ENCODE measurements around the gene DEFB127. TPM values are rescaled to one million over a fixed set of nuclear protein-coding genes. Genes with fewer than 3 reads are reported as not detected.
"Not testable (repeated sequence)": the region's sequence is repeated elsewhere in the genome, so short reads cannot be mapped to it uniquely, and the experiment has no call there.

DEFB127 gene
- total RNA-seq (2014; rRNA removed; shearing (Covaris generic)): not detected in 2 replicates

GRCh38 chr20:157154-157553 is at the start of gene DEFB127:
DEFB127 (plus strand) TSS chr20:157454; CDS start chr20:157545, 91 bp downstream.
- H3K27me3 ChIP-seq: no peaks in the 10 kb centered on the region; the same call in none of the 2 replicates
- H3K36me3 ChIP-seq: no peaks in the 10 kb centered on the region
- H3K9me3 ChIP-seq (replicated peaks): no peaks in the 10 kb centered on the region
- H3K4me1 ChIP-seq: no peaks in the 10 kb centered on the region
- no peak within 1 kb of the TSS for H3K4me3 ChIP-seq
- H3K27ac ChIP-seq: no peak within 1 kb of the TSS
- no peak for DNase-seq

- no peaks in the 10 kb centered on the region for H3K9me3 ChIP-seq (replicated peaks)
- no peak overlapping the region for H3K4me3 ChIP-seq
- no peak overlapping the region for H3K27ac ChIP-seq
- no peaks in the 10 kb centered on the region; the same call in 1 of the 2 replicates for H3K27me3 ChIP-seq
- H3K4me1 ChIP-seq: no peaks in the 10 kb centered on the region
- DNase-seq: no peak
- no peaks in the 10 kb centered on the region for H3K36me3 ChIP-seq
Measured at GRCh38 chr20:112396-112795, 44.9 kb upstream of the DEFB127 start.

GRCh38 chr20:117518-117917 is 39.7 kb upstream of the DEFB127 start:
- Histone ChIP-seq H3K9me3 (replicated peaks) (no peaks in the 10 kb centered on the region), H3K4me1 (no peaks in the 10 kb centered on the region), H3K36me3 (no peaks in the 10 kb centered on the region), H3K27ac (no peak overlapping the region), H3K27me3 (no peaks in the 10 kb centered on the region), H3K4me3 (no peak overlapping the region)
- no peak for DNase-seq

- H3K27ac ChIP-seq; H3K4me3 ChIP-seq; H3K9me3 ChIP-seq (replicated peaks); H3K36me3 ChIP-seq; H3K27me3 ChIP-seq; H3K4me1 ChIP-seq; DNase-seq: not testable (repeated sequence)
Measured at GRCh38 chr20:129786-130323, 27.4 kb upstream of the DEFB127 start.

GRCh38 chr20:137668-138490 is 19.4 kb upstream of the DEFB127 start:
- no peaks in the 10 kb centered on the region for H3K27me3 ChIP-seq
- peak overlapping the region; percentile 14; the same call in 1 of the 2 replicates for H3K27ac ChIP-seq
- peak overlapping the region; percentile 52 for H3K4me3 ChIP-seq
- H3K4me1 ChIP-seq: no peaks in the 10 kb centered on the region
- DNase-seq: peak; percentile 47 to 71
- H3K9me3 ChIP-seq (replicated peaks): no peaks in the 10 kb centered on the region
- H3K36me3 ChIP-seq: no peaks in the 10 kb centered on the region

- Histone ChIP-seq H3K4me1 (no peaks in the 10 kb centered on the region), H3K36me3 (no peaks in the 10 kb centered on the region), H3K9me3 (replicated peaks) (no peaks in the 10 kb centered on the region), H3K27ac (no peak within 1 kb of the TSS), H3K27me3 (peaks cover 23% of the 10 kb centered on the region; the same call in 1 of the 2 replicates), H3K4me3 (no peak within 1 kb of the TSS)
- DNase-seq: no peak
Measured at GRCh38 chr20:142290-142689, 15.0 kb upstream of the DEFB127 start, which contains the start of gene DEFB126. DEFB126 (plus strand) TSS chr20:142590; CDS start chr20:142629, 39 bp downstream.

- no peak for DNase-seq
- Histone ChIP-seq H3K27me3 (peaks cover 29% of the 10 kb centered on the region; the same call in 1 of the 2 replicates), H3K4me3 (no peak overlapping the region), H3K36me3 (no peaks in the 10 kb centered on the region), H3K27ac (no peak overlapping the region), H3K9me3 (replicated peaks) (no peaks in the 10 kb centered on the region), H3K4me1 (no peaks in the 10 kb centered on the region)
Measured at GRCh38 chr20:145877-146276, 11.4 kb upstream of the DEFB127 start.

GRCh38 chr20:152131-152530 is 5.1 kb upstream of the DEFB127 start:
- no peaks in the 10 kb centered on the region for H3K36me3 ChIP-seq
- no peaks in the 10 kb centered on the region for H3K9me3 ChIP-seq (replicated peaks)
- no peak for DNase-seq
- H3K4me3 ChIP-seq: no peak overlapping the region
- no peaks in the 10 kb centered on the region for H3K4me1 ChIP-seq
- no peak overlapping the region for H3K27ac ChIP-seq
- H3K27me3 ChIP-seq: peaks cover 7% of the 10 kb centered on the region; the same call in 1 of the 2 replicates

GRCh38 chr20:164618-165017 is 7.4 kb downstream of the DEFB127 start:
- Histone ChIP-seq H3K4me1 (no peaks in the 10 kb centered on the region), H3K27me3 (peaks cover 3% of the 10 kb centered on the region), H3K4me3 (no peak overlapping the region), H3K9me3 (replicated peaks) (no peaks in the 10 kb centered on the region), H3K36me3 (no peaks in the 10 kb centered on the region), H3K27ac (no peak overlapping the region)
- no peak for DNase-seq

GRCh38 chr20:168876-169275 is 11.6 kb downstream of the DEFB127 start:
- no peak overlapping the region for H3K27ac ChIP-seq
- no peaks in the 10 kb centered on the region; the same call in 1 of the 2 replicates for H3K9me3 ChIP-seq (replicated peaks)
- 0 out of 2 replicates have a peak, but pooled peaks cover 3% of the 10 kb centered on the region for H3K27me3 ChIP-seq
- DNase-seq: no peak
- no peak overlapping the region for H3K4me3 ChIP-seq
- H3K4me1 ChIP-seq: no peaks in the 10 kb centered on the region
- no peaks in the 10 kb centered on the region for H3K36me3 ChIP-seq

GRCh38 chr20:184288-184687 is 27.0 kb downstream of the DEFB127 start:
- Histone ChIP-seq H3K27ac (no peak overlapping the region), H3K4me3 (no peak overlapping the region), H3K27me3 (no peaks in the 10 kb centered on the region), H3K4me1 (no peaks in the 10 kb centered on the region), H3K36me3 (no peaks in the 10 kb centered on the region), H3K9me3 (replicated peaks) (no peaks in the 10 kb centered on the region)
- no peak for DNase-seq

GRCh38 chr20:187733-188132 is 30.5 kb downstream of the DEFB127 start:
- no peak overlapping the region for H3K4me3 ChIP-seq
- H3K4me1 ChIP-seq: no peaks in the 10 kb centered on the region
- no peaks in the 10 kb centered on the region for H3K36me3 ChIP-seq
- no peak for DNase-seq
- H3K27me3 ChIP-seq: no peaks in the 10 kb centered on the region
- H3K9me3 ChIP-seq (replicated peaks): no peaks in the 10 kb centered on the region
- no peak overlapping the region for H3K27ac ChIP-seq

GRCh38 chr20:189611-190010 is 32.4 kb downstream of the DEFB127 start, which contains the start of gene DEFB128:
DEFB128 (minus strand) TSS chr20:189711; CDS start chr20:189623, 88 bp downstream.
- Histone ChIP-seq H3K27me3 (peaks cover 3% of the 10 kb centered on the region; the same call in 1 of the 2 replicates), H3K4me3 (no peak within 1 kb of the TSS), H3K4me1 (no peaks in the 10 kb centered on the region), H3K27ac (no peak within 1 kb of the TSS), H3K9me3 (replicated peaks) (no peaks in the 10 kb centered on the region), H3K36me3 (no peaks in the 10 kb centered on the region)
- no peak for DNase-seq

- H3K27ac ChIP-seq: no peak overlapping the region
- peaks cover 8% of the 10 kb centered on the region; the same call in 1 of the 2 replicates for H3K27me3 ChIP-seq
- no peak overlapping the region for H3K4me3 ChIP-seq
- H3K36me3 ChIP-seq: no peaks in the 10 kb centered on the region
- no peaks in the 10 kb centered on the region for H3K9me3 ChIP-seq (replicated peaks)
- no peaks in the 10 kb centered on the region for H3K4me1 ChIP-seq
- no peak for DNase-seq
Measured at GRCh38 chr20:198225-198624, 41.0 kb downstream of the DEFB127 start.

- H3K36me3 ChIP-seq: no peaks in the 10 kb centered on the region
- no peak for DNase-seq
Measured at GRCh38 chr20:199996-200395, 42.7 kb downstream of the DEFB127 start.

More at GRCh38 chr20:199996-200395, 42.7 kb downstream of the DEFB127 start:
- no peaks in the 10 kb centered on the region for H3K9me3 ChIP-seq (replicated peaks)
- no peaks in the 10 kb centered on the region for H3K4me1 ChIP-seq
- H3K4me3 ChIP-seq: no peak overlapping the region
- no peak overlapping the region for H3K27ac ChIP-seq
- peaks cover 6% of the 10 kb centered on the region; the same call in 1 of the 2 replicates for H3K27me3 ChIP-seq
